Dedifferentiated amniotic fluid mesenchymal stem cell (primary cell): ENCODE data around the gene LHX4.

ENCODE experiments used
- DNase-seq: peaks from one replicate; pipeline ENCODE4 v3.0.0-alpha.2; 2016; ENCODE audit errors: extremely low spot score

Gene LHX4

GRCh38 chr1:180257486-180257885 is 27.4 kb downstream of the LHX4 start:
- no peak for DNase-seq

GRCh38 chr1:180258290-180258689 is 28.2 kb downstream of the LHX4 start:
- DNase-seq, result no peak

- DNase-seq, result no peak
Observed at GRCh38 chr1:180258935-180259334, 28.9 kb downstream of the LHX4 start.

- no peak for DNase-seq
Observed at GRCh38 chr1:180259431-180260338, 29.6 kb downstream of the LHX4 start.

- no peak for DNase-seq
Observed at GRCh38 chr1:180260541-180260940, 30.5 kb downstream of the LHX4 start.

- DNase-seq, result no peak
Observed at GRCh38 chr1:180261030-180261429, 31.0 kb downstream of the LHX4 start.

GRCh38 chr1:180261524-180262155 is 31.6 kb downstream of the LHX4 start:
- DNase-seq, result no peak

GRCh38 chr1:180262628-180263488 is 32.8 kb downstream of the LHX4 start:
- DNase-seq, result no peak

GRCh38 chr1:180264595-180264994 is 34.5 kb downstream of the LHX4 start:
- DNase-seq, result no peak

- no peak for DNase-seq
Observed at GRCh38 chr1:180265201-180265600, 35.1 kb downstream of the LHX4 start.

GRCh38 chr1:180265871-180266270 is 35.8 kb downstream of the LHX4 start:
- DNase-seq, result no peak

- DNase-seq, result no peak
Observed at GRCh38 chr1:180266275-180267210, 36.5 kb downstream of the LHX4 start.

- DNase-seq, result no peak
Observed at GRCh38 chr1:180267211-180267561, 37.1 kb downstream of the LHX4 start.

- DNase-seq, result no peak
Observed at GRCh38 chr1:180267761-180268555, 37.9 kb downstream of the LHX4 start.

GRCh38 chr1:180268556-180269075 is 38.6 kb downstream of the LHX4 start:
- DNase-seq, result no peak

GRCh38 chr1:180269645-180270529 is 39.8 kb downstream of the LHX4 start:
- no peak for DNase-seq

GRCh38 chr1:180270530-180271271 is 40.6 kb downstream of the LHX4 start:
- no peak for DNase-seq
